Measurements from ENCODE around the gene RCOR3.
"Not testable (repeated sequence)": the region's sequence is repeated elsewhere in the genome, so short reads cannot be mapped to it uniquely, and the experiment has no call there.

The RCOR3 gene

GRCh38 chr1:211340622-211341507, 81.7 kb downstream of the RCOR3 start:
- DNase-seq (ENCODE audit: low read depth), result no peak

DNA sequence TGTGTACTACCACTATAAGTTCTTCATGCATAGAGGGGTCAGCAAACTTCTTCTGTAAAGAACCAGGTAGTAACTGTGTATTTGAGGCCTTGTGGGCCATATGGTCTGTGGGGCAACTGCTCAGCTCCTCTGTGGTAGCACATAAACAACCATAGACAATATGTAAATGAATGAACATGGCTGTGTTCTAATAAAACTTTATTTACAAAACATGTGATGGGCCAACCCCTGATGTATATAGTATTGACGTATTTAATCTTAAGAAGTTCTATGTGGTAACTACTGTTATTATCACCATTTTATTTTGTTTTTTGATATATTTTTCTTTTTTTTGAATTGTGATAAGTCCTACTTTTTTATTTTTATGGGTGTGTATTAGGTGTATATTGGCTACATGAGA, 82.8 kb downstream of the RCOR3 start:
- no peak for DNase-seq (ENCODE audit: low read depth)

GRCh38 chr1:211343607-211344006, 84.4 kb downstream of the RCOR3 start:
- DNase-seq (ENCODE audit: low read depth), result no peak

DNA sequence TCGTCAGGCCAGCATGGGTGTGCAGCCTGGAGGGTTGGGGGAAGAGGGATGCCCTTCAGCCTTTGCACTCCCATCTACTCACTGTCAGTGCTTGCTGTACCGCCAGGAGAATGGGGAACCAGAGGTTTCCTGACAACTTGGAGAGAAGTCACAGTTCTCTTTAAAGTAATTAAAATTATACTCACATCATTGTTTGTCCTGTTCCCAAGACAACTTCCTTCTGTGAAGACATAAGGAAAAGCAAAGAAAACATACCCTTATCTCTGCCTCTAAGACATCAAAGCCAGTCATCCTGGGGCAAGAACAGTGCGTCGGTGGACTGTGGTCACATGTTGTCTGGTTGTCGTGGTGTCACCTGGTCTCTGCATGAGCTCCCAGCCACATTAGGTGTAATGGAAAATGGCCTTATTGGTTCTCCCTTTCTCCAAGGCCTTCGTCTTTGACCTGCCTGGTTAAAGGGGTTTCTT, 85.0 kb downstream of the RCOR3 start:
- DNase-seq (ENCODE audit: low read depth), result no peak

DNA sequence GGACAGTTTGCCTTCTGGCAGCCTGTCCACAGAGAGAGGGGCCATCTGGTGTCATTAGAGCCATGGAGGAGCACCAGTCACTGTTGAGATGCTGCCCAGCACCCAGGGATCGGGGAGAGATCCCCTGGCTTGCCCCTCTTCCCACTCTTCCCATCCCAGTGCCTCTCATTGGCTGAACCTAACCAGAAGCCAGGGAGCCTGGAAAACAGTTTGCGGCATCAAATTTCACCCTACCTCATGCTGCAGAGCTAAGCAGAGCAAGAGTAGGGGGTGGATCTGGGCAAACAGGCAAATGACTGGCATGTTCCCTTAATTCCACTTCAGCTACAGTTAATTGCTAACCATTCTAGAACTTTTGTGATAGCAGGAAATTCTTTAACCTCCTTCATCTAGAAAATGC, 86.6 kb downstream of the RCOR3 start:
- DNase-seq (ENCODE audit: low read depth), result no peak

GRCh38 chr1:211347077-211347844, 88.1 kb downstream of the RCOR3 start:
- no peak for DNase-seq (ENCODE audit: low read depth)

DNA sequence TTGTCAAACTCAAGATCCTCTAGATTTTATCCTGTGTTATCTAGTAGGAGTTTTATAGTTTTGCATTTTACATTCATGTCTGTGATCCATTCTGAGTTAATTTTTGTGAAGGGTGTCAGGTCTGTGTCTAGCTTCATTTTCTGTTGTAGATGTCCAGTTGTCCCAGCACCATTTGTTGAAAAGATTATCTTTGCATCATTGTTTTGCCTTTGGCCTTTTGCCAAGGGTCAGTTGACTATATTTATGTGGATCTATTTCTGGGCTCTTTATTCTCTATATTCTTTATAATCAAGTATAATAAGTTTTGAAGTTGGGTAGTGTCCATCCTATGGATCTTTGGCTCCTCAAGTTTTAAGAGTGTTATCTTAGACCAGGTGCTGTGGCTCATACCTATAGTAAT, 89.4 kb downstream of the RCOR3 start:
- no peak for DNase-seq (ENCODE audit: low read depth)

DNA sequence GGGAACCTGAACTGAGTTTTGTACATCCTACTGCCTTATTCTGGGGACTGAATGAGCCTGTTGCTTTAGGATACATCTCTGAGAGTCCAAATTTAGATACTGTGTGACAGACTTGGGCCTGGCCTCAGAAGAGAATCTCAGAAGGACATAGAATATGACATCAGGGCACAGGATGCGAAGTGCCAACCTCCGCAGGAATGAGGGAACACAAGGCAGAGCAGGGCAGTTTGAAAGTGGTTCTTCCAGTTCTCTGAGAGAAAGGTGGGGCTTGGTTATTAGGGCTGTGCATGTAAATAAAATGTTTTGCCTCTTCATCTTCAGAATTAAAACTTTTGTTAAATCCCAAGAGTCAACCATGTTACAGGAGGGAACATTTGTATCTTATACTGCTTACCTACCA, 90.6 kb downstream of the RCOR3 start:
- DNase-seq (ENCODE audit: low read depth), result no peak

DNA sequence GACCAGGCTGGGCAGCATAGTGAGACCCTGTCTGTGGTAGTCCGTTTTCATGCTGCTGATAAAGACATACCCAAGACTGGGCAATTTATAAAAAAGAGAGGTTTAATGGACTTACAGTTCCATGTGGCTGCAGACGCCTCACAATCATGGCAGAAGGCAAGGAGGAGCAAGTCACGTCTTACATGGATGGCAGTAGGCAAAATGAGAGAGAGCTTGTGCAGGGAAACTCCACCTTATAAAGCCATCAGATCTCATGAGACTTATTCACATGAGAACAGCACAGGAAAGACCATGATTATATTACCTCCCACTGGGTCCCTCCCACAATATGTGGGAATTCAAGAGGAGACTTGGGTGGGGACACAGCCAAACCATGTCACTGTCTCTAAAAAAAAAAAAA, 92.9 kb downstream of the RCOR3 start:
- not testable (repeated sequence) for DNase-seq (ENCODE audit: low read depth)

DNA sequence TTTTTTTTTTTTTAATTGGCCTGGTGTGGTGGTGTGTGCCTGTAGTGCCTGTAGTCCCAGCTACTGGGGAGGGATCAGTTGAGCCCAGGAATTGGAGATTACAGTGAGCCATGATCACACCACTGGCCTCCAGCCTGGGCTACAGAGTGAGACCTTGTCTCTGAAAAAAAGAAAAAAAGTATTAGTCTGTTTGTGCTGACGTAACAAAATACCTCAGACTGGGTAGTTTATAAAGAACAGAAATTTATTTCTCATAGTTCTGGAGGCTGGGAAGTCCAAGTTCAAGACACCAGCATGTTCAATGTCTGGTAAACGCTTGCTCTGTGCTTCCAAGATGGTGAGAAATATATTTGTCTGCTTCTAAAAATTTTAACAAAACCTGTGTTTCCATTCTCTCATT, 93.3 kb downstream of the RCOR3 start:
- DNase-seq (ENCODE audit: low read depth), result no peak

GRCh38 chr1:211352985-211353515, 93.9 kb downstream of the RCOR3 start:
- DNase-seq (ENCODE audit: low read depth), result no peak

- DNase-seq (ENCODE audit: low read depth), result no peak
Measured at GRCh38 chr1:211353562-211354212, 94.5 kb downstream of the RCOR3 start.

- no peak for DNase-seq (ENCODE audit: low read depth)
Measured at GRCh38 chr1:211355873-211356272, 96.7 kb downstream of the RCOR3 start.

DNA sequence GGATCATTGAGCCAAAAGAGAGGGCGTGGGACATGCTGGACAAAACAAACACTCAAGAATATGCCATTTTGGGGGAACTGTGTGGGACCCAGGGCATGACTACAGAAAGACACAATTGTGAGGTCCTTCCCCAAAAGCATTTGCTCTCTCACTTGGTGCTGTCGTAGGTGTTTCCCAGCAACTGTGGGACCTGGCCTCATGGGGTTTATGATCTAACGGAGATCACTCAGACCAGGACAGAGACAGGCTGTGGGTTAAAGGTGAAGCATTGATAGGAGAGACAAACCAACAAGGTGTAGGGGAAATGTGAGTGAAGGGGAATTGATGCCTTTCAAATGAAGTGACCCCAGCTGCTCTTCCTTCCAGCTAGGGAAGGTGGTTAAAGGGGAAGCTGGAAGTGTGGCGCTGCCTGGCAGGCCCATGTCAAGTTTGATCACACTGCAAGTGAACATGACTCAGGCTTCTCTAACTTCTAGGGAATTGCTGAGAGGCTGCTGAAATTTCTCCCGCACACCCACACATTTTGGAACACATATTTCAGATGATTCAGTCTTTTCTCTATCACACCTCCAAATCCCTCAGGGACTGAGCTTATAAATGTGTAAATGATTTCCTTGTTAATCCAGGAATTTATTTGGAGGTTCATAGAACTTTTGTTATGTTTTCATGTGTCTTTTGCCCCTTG, 97.7 kb downstream of the RCOR3 start:
- DNase-seq (ENCODE audit: low read depth), result no peak

- DNase-seq (ENCODE audit: low read depth), result no peak
Measured at GRCh38 chr1:211358685-211359084, 99.5 kb downstream of the RCOR3 start.

DNA sequence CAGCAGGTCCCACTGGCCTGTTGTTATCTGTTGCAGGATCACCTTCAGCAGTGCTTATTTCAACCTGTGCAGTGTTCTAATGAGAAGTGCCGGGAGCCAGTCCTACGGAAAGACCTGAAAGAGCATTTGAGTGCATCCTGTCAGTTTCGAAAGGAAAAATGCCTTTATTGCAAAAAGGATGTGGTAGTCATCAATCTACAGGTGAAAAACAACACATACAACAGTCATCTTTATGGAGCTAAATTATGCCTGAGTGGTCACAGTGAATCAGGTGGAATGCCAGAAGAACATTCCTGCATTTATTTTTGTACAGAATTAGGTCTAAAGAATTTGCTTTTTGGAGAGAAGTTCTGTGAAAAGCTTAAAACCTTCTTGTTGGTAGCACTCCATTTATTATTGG, 100.7 kb downstream of the RCOR3 start:
- no peak for DNase-seq (ENCODE audit: low read depth)

GRCh38 chr1:211361202-211361601, 102.0 kb downstream of the RCOR3 start:
- DNase-seq (ENCODE audit: low read depth), result no peak
